Loucy (cell line): ENCODE measurements around the gene SLC22A17.

Experiments
- CTCF ChIP-seq: fragments of 200-600 bp; sonication (generic); conservative IDR thresholded peaks from 2 replicates; pipeline ENCODE4 v1.5.1; 2014; ENCODE audit warnings: mild to moderate bottlenecking, antibody characterized with exemption, low read length
- EZH2phosphoT487 ChIP-seq: fragments of 200-600 bp; IDR thresholded peaks from 2 replicates; pipeline ENCODE4 v1.6.1; 2018; ENCODE audit warnings: antibody characterized with exemption, mild to moderate bottlenecking, moderate library complexity, borderline replicate concordance

GRCh38 chr14:23346693-23347405 is 5.8 kb downstream of the SLC22A17 start:
- no peak for TF ChIP-seq CTCF
- no peak for TF ChIP-seq EZH2phosphoT487
